ENCODE data around the gene CFAP221. TPM values are rescaled to one million over a fixed set of nuclear protein-coding genes. Genes with fewer than 3 reads are reported as not detected.
"Not testable (repeated sequence)": the region's sequence is repeated elsewhere in the genome, so short reads cannot be mapped to it uniquely, and the experiment has no call there.

The CFAP221 gene
- total and polyA plus RNA-seq, 4 experiments from 2014 or later = not detected

- Histone ChIP-seq H3K27ac (ENCODE audit: low read depth, low read length) (no peak overlapping the region), H3K36me3 (ENCODE audit: insufficient read depth, low read length) (no peaks in the 10 kb centered on the region), H3K4me1 (ENCODE audit: insufficient read depth, low read length) (no peaks in the 10 kb centered on the region), H3K4me3 (ENCODE audit: low read length in 2 of 2) (no peak overlapping the region), H3K9me3 (ENCODE audit: control insufficient read depth in 1 of 2, low read length in 2 of 2) (no peaks in the 10 kb centered on the region), H3K27me3 (ENCODE audit: insufficient read depth, low read length) (peaks cover 13% of the 10 kb centered on the region)
- intact Hi-C loops (cut with micrococcal nuclease) = no loop called here
- H3K36me3 Mint-ChIP-seq = no peaks in the 10 kb centered on the region
- DNase-seq = no peak
- H3K27me3 Mint-ChIP-seq = peaks cover 16 to 17% of the 10 kb centered on the region in 2 donors
- ChIA-PET CTCF (ENCODE audit: partially characterized antibody) (no interaction called here), POLR2A (ENCODE audit: partially characterized antibody) (no interaction called here)
- H3K4me1 Mint-ChIP-seq = no peaks in the 10 kb centered on the region
- H3K27ac Mint-ChIP-seq = no peak overlapping the region
- peaks cover 0 to 4% (median 2%) of the 10 kb centered on the region in 8 donors for H3K9me3 Mint-ChIP-seq
- no peak overlapping the region for H3K4me3 Mint-ChIP-seq
Measured at GRCh38 chr2:119606674-119607073, 62.4 kb downstream of the CFAP221 start.

GRCh38 chr2:119608553-119608952, 64.3 kb downstream of the CFAP221 start:
- no peak overlapping the region for H3K4me3 Mint-ChIP-seq
- H3K36me3 Mint-ChIP-seq = no peaks in the 10 kb centered on the region
- Histone ChIP-seq H3K9me3 (ENCODE audit: control insufficient read depth in 1 of 2, low read length in 2 of 2) (no peaks in the 10 kb centered on the region), H3K36me3 (ENCODE audit: insufficient read depth, low read length) (no peaks in the 10 kb centered on the region), H3K4me3 (ENCODE audit: low read length in 2 of 2) (no peak overlapping the region), H3K27me3 (ENCODE audit: insufficient read depth, low read length) (peaks cover 13% of the 10 kb centered on the region), H3K4me1 (ENCODE audit: insufficient read depth, low read length) (no peaks in the 10 kb centered on the region), H3K27ac (ENCODE audit: low read depth, low read length) (no peak overlapping the region)
- peaks cover 16 to 18% of the 10 kb centered on the region in 2 donors for H3K27me3 Mint-ChIP-seq
- H3K27ac Mint-ChIP-seq = no peak overlapping the region
- CTCF ChIA-PET (ENCODE audit: partially characterized antibody) = no interaction called here
- intact Hi-C loops (cut with micrococcal nuclease) = no loop called here
- H3K4me1 Mint-ChIP-seq = no peaks in the 10 kb centered on the region
- H3K9me3 Mint-ChIP-seq = peaks cover 0 to 16% (median 12%) of the 10 kb centered on the region in 8 donors
- POLR2A ChIA-PET (ENCODE audit: partially characterized antibody) = no interaction called here
- DNase-seq = no peak

DNA sequence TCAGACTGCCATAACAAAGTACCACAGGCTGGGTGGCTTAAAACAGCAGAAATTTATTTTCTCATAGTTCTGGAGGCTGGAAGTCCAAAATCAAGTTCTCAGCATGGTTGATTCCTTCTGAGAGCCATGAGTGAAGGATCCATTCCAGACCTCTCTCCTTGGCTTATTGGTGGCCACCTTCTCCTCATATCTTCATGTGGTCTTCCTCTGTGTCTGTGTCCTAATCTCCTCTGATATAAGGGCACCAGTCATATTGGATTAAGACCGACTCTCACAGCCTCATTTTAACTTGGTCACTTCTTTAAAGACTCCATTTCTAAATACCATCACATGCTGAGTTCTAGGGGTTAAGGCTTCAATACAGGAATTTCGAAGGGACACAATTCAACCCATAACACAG, 65.1 kb downstream of the CFAP221 start:
- H3K27me3 ChIP-seq (ENCODE audit: insufficient read depth, low read length) = peaks cover 13% of the 10 kb centered on the region
- H3K9me3 Mint-ChIP-seq = peaks cover 0 to 24% (median 19%) of the 10 kb centered on the region in 8 donors
- no peak overlapping the region for H3K27ac Mint-ChIP-seq
- H3K27ac ChIP-seq (ENCODE audit: low read depth, low read length) = no peak overlapping the region
- intact Hi-C loops (cut with micrococcal nuclease) = no loop called here
- no peaks in the 10 kb centered on the region for H3K4me1 ChIP-seq (ENCODE audit: insufficient read depth, low read length)
- no peak for DNase-seq
- H3K36me3 ChIP-seq (ENCODE audit: insufficient read depth, low read length) = no peaks in the 10 kb centered on the region
- ChIA-PET POLR2A (ENCODE audit: partially characterized antibody) (no interaction called here), CTCF (ENCODE audit: partially characterized antibody) (no interaction called here)
- no peak overlapping the region for H3K4me3 ChIP-seq (ENCODE audit: low read length in 2 of 2)
- H3K36me3 Mint-ChIP-seq = peaks cover 4 to 5% of the 10 kb centered on the region in 2 donors
- H3K27me3 Mint-ChIP-seq = peaks cover 16 to 18% of the 10 kb centered on the region in 2 donors
- H3K4me1 Mint-ChIP-seq = no peaks in the 10 kb centered on the region
- no peak overlapping the region for H3K4me3 Mint-ChIP-seq
- H3K9me3 ChIP-seq (ENCODE audit: control insufficient read depth in 1 of 2, low read length in 2 of 2) = no peaks in the 10 kb centered on the region

- Mint-ChIP-seq H3K9me3 (peaks cover 5 to 53% (median 44%) of the 10 kb centered on the region in 8 donors), H3K27me3 (peaks cover 3 to 16% of the 10 kb centered on the region in 2 donors), H3K36me3 (peaks cover 5 to 13% of the 10 kb centered on the region in 2 donors)
- H3K27me3 ChIP-seq (ENCODE audit: insufficient read depth, low read length); H3K27ac Mint-ChIP-seq; H3K9me3 ChIP-seq (ENCODE audit: control insufficient read depth in 1 of 2, low read length in 2 of 2); H3K4me3 Mint-ChIP-seq; H3K4me1 Mint-ChIP-seq; H3K4me1 ChIP-seq (ENCODE audit: insufficient read depth, low read length); POLR2A ChIA-PET (ENCODE audit: partially characterized antibody); H3K27ac ChIP-seq (ENCODE audit: low read depth, low read length); DNase-seq; H3K4me3 ChIP-seq (ENCODE audit: low read length in 2 of 2); CTCF ChIA-PET (ENCODE audit: partially characterized antibody); H3K36me3 ChIP-seq (ENCODE audit: insufficient read depth, low read length); intact Hi-C loops (cut with micrococcal nuclease): not testable (repeated sequence)
Measured at GRCh38 chr2:119614140-119614539, 69.9 kb downstream of the CFAP221 start.

GRCh38 chr2:119616421-119616820, 72.2 kb downstream of the CFAP221 start:
- Histone ChIP-seq H3K27ac (ENCODE audit: low read depth, low read length) (no peak overlapping the region), H3K27me3 (ENCODE audit: insufficient read depth, low read length) (no peaks in the 10 kb centered on the region), H3K4me1 (ENCODE audit: insufficient read depth, low read length) (no peaks in the 10 kb centered on the region), H3K36me3 (ENCODE audit: insufficient read depth, low read length) (no peaks in the 10 kb centered on the region), H3K4me3 (ENCODE audit: low read length in 2 of 2) (no peak overlapping the region), H3K9me3 (ENCODE audit: control insufficient read depth in 1 of 2, low read length in 2 of 2) (no peaks in the 10 kb centered on the region)
- POLR2A ChIA-PET (ENCODE audit: partially characterized antibody) = no interaction called here
- Mint-ChIP-seq H3K4me1 (no peaks in the 10 kb centered on the region), H3K9me3 (peaks cover 5 to 51% (median 43%) of the 10 kb centered on the region in 8 donors), H3K4me3 (no peak overlapping the region), H3K27ac (no peak overlapping the region), H3K36me3 (peaks cover 5 to 13% of the 10 kb centered on the region in 2 donors), H3K27me3 (peaks cover 9 to 19% of the 10 kb centered on the region in 2 donors)
- no peak for DNase-seq
- CTCF ChIA-PET (ENCODE audit: partially characterized antibody) = no interaction called here
- intact Hi-C loops (cut with micrococcal nuclease) = no loop called here

DNA sequence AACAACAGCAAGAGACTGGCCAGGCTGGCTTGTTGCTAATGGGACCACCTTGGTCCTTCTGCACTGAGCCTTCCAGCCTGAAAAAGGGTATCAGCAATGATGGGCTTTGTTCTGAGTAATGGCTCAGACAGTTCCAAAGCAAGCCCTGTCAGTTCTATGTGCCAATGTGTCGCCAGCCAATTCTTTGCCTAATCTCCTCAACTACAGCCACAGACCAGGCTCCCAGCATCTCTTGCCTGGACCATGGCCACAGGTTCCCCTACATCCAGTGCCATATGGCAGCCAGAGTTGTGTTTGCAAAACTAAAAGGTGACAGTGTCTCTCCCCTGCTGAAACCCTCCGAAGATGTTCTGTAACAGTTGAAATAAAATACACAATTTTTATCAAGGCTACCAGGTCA, 73.2 kb downstream of the CFAP221 start:
- H3K27ac ChIP-seq (ENCODE audit: low read depth, low read length) = no peak overlapping the region
- Mint-ChIP-seq H3K4me1 (no peaks in the 10 kb centered on the region), H3K27ac (no peak overlapping the region), H3K4me3 (no peak overlapping the region), H3K27me3 (peaks cover 9 to 19% of the 10 kb centered on the region in 2 donors), H3K36me3 (peaks cover 5 to 13% of the 10 kb centered on the region in 2 donors), H3K9me3 (peaks cover 5 to 43% (median 39%) of the 10 kb centered on the region in 8 donors)
- ChIA-PET POLR2A (ENCODE audit: partially characterized antibody) (no interaction called here), CTCF (ENCODE audit: partially characterized antibody) (no interaction called here)
- H3K9me3 ChIP-seq (ENCODE audit: control insufficient read depth in 1 of 2, low read length in 2 of 2) = no peaks in the 10 kb centered on the region
- H3K4me3 ChIP-seq (ENCODE audit: low read length in 2 of 2) = no peak overlapping the region
- intact Hi-C loops (cut with micrococcal nuclease) = no loop called here
- no peaks in the 10 kb centered on the region for H3K4me1 ChIP-seq (ENCODE audit: insufficient read depth, low read length)
- no peaks in the 10 kb centered on the region for H3K27me3 ChIP-seq (ENCODE audit: insufficient read depth, low read length)
- H3K36me3 ChIP-seq (ENCODE audit: insufficient read depth, low read length) = no peaks in the 10 kb centered on the region
- DNase-seq = no peak

- H3K27ac ChIP-seq (ENCODE audit: low read depth, low read length); DNase-seq; H3K4me1 ChIP-seq (ENCODE audit: insufficient read depth, low read length); H3K36me3 ChIP-seq (ENCODE audit: insufficient read depth, low read length); H3K27ac Mint-ChIP-seq; H3K4me3 Mint-ChIP-seq; intact Hi-C loops (cut with micrococcal nuclease); H3K27me3 ChIP-seq (ENCODE audit: insufficient read depth, low read length); H3K4me3 ChIP-seq (ENCODE audit: low read length in 2 of 2); H3K4me1 Mint-ChIP-seq; POLR2A ChIA-PET (ENCODE audit: partially characterized antibody); H3K9me3 ChIP-seq (ENCODE audit: control insufficient read depth in 1 of 2, low read length in 2 of 2): not testable (repeated sequence)
- Mint-ChIP-seq H3K36me3 (peaks cover 5 to 13% of the 10 kb centered on the region in 2 donors), H3K9me3 (peaks cover 5 to 35% (median 31%) of the 10 kb centered on the region in 8 donors), H3K27me3 (peaks cover 9 to 19% of the 10 kb centered on the region in 2 donors)
- CTCF ChIA-PET (ENCODE audit: partially characterized antibody) = interaction anchor here (1.1 kb wide), 1 partner anchor 23 kb away, joined by 4 read pairs; no protein-coding TSS in a partner anchor
Measured at GRCh38 chr2:119618725-119619124, 74.5 kb downstream of the CFAP221 start.

DNA sequence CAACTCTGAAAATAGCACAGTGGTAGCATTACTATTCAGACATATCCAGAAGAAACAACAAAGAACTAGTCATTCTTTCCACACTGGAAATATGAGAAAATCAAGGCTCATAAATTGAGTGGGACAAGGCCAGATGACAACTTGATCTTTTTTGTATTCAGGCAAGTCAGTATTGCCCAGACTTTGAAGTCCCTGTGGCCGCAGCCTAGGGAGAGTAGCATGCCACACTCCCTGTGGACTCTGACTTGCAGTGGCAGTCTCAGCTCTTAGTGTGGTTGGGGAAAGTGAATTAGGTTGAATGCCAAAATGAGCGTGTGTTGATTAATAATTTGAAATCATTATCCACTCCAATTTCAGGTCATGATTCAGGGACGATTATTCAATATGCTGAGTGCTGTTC, 81.0 kb downstream of the CFAP221 start:
- intact Hi-C loops (cut with micrococcal nuclease) = no loop called here
- no peaks in the 10 kb centered on the region for H3K4me1 Mint-ChIP-seq
- H3K4me3 Mint-ChIP-seq = no peak overlapping the region
- no peaks in the 10 kb centered on the region for H3K4me1 ChIP-seq (ENCODE audit: insufficient read depth, low read length)
- no peaks in the 10 kb centered on the region for H3K9me3 ChIP-seq (ENCODE audit: control insufficient read depth in 1 of 2, low read length in 2 of 2)
- DNase-seq = no peak
- H3K36me3 Mint-ChIP-seq = no peaks in the 10 kb centered on the region
- H3K36me3 ChIP-seq (ENCODE audit: insufficient read depth, low read length) = no peaks in the 10 kb centered on the region
- no peaks in the 10 kb centered on the region for H3K27me3 ChIP-seq (ENCODE audit: insufficient read depth, low read length)
- H3K27ac Mint-ChIP-seq = no peak overlapping the region
- no peak overlapping the region for H3K4me3 ChIP-seq (ENCODE audit: low read length in 2 of 2)
- POLR2A ChIA-PET (ENCODE audit: partially characterized antibody) = no interaction called here
- H3K27me3 Mint-ChIP-seq = peaks cover 2 to 21% of the 10 kb centered on the region in 2 donors
- H3K9me3 Mint-ChIP-seq = peaks cover 0 to 5% (median 0%) of the 10 kb centered on the region in 8 donors
- CTCF ChIA-PET (ENCODE audit: partially characterized antibody) = interaction anchor here (0.8 to 0.9 kb wide), 2 partner anchors 14 to 16 kb away, joined by 3 read pairs; no protein-coding TSS in a partner anchor
- no peak overlapping the region for H3K27ac ChIP-seq (ENCODE audit: low read depth, low read length)
